Glomerular endothelial cell (primary cell): ENCODE data around the gene ANKUB1. TPM values are rescaled to one million over a fixed set of nuclear protein-coding genes. Genes with fewer than 3 reads are reported as not detected.

Source experiments
- DNase-seq: peaks from one replicate; pipeline ENCODE4 v3.0.0-alpha.2; 2011; ENCODE audit warnings: low read depth, low spot score; ENCODE audit errors: extremely low read depth
- total RNA-seq: library from RNA; depleted of rRNA; stranded (reverse); fragments of >200 nt; gene quantifications from 2 replicates; pipeline ENCODE4 v1.2.3, GENCODE V29; 2015

Gene ANKUB1
- total RNA-seq, 1 donor from 2014 or later, result not detected

- no peak for DNase-seq
These were observed 78.4 kb downstream of the ANKUB1 start for GRCh38 chr3:149713730-149714654.

Other genes starting within 250 kb of the ANKUB1 start
- 120 and 183 TPM in 2 replicates for gene WWTR1, start 134.5 kb downstream of the ANKUB1 start, total RNA-seq
- gene COMMD2, start 40.1 kb downstream of the ANKUB1 start, total RNA-seq, result 25.9 and 34.6 TPM in 2 replicates
- 26.5 and 32.6 TPM in 2 replicates for gene RNF13, start 20.7 kb upstream of the ANKUB1 start, total RNA-seq
- gene PFN2, start 178.3 kb upstream of the ANKUB1 start, total RNA-seq, result 76.2 and 94.9 TPM in 2 replicates